DMS53 treated with DMSO at 0.1 percent for 48 hours (cell line): ENCODE measurements around the gene ATRIP.
"Not testable (repeated sequence)": the region's sequence is repeated elsewhere in the genome, so short reads cannot be mapped to it uniquely, and the experiment has no call there.

Source experiments
- DNase-seq: peaks from one replicate; lab custom pipeline; 2025; ENCODE audit not compliant: unreplicated experiment; lab: John Stamatoyannopoulos, UW

Gene ATRIP

DNA sequence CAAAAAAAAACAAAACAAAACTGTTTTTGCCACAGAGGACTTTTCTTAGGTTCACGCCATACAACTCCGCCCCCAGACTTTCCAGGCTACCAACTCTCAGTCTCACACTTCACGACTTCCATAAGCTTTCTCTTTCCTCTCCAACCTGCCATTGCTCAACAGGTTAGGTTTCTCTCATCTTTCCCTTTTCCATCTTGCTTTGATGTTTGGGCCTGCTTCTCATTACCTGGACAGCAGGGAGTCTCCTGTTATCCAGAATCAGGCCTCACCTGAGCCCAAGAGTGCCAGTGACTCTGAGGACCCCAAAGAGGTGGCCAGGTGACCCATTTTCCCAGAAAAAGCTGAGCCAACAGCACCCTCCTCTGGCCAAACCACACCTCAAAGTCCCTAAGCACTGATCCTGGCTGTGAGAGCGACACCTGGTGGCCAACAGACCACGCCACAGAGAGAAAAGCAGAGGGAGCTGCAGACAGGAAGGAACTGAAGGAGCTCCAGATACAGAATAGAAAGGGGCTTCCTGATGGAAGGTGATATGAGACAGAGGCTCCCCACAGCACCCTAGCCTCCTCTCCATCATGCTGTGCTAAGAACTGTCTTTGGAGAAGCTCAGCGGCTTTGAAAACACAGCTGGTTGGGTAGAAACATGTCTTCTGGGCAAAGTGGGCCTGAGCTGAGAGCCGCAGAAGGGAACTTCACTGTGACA is 10.6 kb upstream of the ATRIP start:
- peak; percentile 17 for DNase-seq

DNA sequence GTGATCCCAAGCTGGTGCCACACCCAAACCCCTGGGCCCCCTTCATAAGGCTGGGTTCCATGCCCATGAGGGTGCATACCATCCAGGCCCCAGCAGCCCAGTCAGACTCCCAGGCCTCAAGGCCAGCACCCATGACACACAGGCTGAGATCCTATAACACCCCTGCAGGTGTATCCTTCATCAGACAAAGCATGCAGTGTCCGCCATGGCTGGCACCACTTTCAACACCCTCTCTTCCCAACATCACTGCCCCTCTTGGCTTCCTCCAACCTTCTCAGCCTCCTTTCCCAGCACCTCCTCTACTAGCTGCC is 10.1 kb upstream of the ATRIP start:
- no peak for DNase-seq

DNA sequence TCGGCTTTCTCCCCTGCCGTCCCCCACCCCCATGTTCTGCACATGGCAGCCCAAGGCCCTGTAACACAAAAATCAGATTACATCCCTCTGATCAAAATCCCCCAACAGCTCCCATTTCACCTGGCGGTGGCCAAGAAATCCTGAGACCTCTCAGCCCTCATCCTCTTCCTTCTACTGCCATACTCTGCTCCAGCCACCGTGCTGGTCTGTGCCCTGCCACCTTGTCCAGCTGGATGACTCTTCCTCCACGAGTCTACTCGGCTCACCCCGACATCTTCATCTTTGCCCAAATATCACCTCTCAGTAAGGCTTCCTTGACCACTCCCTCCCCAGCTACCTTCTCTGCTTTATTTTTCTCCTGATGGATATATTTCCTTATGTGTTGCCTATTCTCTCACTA is 9.7 kb upstream of the ATRIP start:
- DNase-seq, result no peak

DNA sequence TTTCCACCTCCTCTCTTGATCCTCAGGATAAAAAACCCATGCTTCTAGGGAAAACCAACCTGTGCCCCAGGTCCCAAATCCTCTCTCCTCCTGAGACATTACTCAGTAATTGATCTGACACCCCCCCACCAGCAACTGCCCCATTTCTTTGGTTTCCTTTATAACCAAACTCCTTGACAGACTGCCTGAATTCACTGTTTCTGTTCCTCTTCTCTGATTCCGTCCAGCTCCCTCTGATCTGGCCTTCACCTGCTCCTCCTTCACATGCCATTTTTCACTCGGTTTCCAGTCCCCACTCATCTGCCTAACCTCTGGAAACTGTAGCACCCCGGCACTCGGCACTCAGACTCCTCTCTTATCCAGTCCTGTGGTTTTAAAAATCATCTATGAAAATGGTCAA is 8.7 kb upstream of the ATRIP start:
- no peak for DNase-seq

DNA sequence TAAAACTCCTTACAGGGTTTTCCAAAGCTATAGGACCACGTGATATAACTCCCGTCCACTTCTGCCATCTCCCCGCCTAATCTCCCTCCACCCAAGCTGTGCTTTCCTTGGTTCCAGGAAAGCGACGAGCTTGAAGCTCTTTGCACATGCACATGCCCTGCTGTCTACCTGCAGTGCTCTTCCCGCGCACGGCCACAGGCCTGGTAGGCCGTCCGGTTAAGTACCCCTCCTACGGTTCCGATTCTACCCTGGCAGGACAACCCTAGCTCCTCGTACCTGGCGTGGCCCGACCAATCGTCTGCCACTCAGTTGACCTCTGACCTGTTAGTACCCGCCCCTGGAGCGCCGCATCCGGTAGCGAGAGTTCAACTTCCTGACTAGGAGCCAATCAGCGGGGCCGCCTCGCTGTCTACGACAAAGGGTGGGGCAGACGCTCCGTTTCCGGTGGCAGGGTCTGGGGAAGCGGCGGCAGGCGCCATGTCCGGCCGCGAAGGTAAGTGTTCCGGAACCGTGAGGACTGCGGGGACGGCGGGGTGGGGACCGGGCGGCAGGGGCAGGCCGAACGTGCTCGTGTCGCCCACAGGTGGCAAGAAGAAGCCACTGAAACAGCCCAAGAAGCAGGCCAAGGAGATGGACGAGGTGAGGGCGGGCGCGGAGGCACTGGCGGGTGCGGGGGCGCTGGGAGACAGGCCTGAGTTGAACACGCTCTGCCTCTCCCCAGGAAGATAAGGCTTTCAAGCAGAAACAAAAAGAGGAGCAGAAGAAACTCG is 6.5 kb upstream of the ATRIP start, which contains the start of the genes CCDC51 and TMA7:
Gene CCDC51 (minus strand): TSS at position 300 of the 770 bp plus-strand sequence. CDS start 4,991 bp downstream, outside the sequence.
Gene TMA7 (plus strand): TSS at position 438 of the 770 bp plus-strand sequence. CDS start 40 bp downstream, at position 478.
- peak; percentile 61 for DNase-seq

DNA sequence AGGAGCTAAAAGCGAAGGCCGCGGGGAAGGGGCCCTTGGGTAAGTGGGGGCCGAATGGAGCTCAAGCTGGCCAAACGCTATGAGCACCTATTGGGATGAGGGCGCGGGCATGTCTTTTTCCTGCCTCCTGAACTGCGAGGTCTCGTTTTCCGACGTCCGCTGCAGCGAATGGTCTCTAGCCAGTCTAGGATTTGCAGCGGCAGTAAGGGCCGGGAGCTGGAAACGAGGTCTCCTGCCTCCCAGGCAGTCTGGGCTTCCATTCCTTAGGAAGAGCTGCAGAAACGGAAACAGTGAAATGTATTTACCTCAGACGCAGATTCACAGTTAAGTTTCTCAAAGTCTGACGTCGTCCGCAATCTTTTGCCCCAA is 6.0 kb upstream of the ATRIP start:
- DNase-seq, result no peak

DNA sequence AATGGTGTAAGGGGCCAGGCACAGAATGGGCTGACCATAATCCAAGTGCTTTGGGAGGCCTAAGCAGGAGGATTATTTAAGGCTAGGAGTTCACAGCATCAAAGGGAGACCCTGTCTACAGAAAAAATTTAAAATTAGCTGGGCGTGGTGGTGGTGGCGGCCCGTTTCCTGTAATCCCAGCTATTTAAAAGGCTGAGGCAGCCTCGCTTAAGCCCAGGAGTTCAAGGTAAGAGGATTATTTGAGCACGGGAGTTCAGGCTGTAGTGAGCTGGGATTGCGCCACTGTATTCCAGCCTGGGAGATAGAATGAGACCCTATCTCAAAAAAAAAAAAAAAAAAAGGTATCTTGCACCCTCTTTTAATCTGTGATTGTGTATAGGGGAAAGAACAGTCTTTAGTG is 4.6 kb upstream of the ATRIP start:
- DNase-seq, result no peak

DNA sequence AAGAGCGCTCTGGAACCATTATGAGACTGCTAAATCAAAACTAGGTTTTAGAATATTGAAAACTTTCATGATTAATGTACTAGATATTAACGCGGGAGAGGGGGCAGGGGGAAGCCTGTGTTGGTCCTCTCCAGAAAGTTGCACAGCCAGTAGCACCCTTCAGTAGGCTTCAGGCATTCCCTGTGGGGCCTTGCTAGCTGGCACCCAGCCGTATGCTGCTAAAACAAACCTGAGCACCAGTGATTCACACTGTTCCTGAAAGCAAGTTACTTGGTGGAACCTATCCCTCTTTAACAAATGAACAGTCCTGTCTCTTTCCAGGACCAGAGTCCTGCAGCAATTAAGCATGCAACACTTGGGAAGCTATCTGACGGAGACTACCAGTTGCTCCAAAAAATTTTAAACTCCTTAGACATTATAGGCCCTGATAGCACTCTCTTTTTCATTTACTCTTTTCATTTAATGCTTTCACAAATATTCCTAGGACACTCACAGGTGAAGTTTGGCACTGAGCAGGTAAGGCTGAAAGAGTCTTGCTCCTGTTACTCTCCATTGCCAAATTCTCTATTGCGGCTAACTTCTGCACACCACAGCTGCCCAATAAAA is 1.2 kb upstream of the ATRIP start:
- DNase-seq, result no peak

DNA sequence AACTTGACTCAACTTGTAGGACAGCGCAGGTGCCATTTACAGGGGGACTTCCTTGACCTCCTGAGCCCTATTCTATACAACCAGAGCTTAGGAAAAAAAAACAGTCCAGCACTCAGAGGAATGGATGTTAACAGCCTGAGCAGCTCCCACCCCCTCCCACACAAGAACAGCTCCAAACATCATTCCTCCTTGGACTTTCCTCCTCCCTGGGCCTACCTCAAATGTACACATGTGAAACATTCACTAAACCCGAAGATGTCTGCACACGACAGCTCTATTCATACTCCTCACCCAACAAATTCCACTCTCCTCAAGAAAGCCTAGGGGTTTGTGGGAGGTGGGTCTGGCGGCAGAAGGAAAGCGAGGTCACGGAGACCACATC is 503 bp upstream of the ATRIP start:
- no peak for DNase-seq

DNA sequence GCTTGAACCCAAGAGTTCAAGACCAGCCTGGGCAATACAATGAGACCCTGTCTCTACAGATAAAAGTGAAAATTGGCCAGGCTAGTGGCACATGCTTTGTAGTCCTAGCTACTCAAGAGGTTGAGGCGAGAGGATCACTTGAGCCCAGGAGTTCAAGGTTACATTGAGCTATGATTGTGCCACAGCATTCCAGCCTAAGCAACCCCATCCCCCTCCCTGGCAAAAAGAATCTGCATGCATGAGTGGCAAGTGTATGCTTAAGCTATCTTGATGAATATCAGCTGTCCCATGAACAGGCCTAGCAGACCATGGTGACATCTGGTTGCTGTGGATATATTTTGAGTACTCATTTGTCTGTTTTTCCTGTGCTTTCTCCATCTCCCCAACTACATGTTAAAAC is 4.7 kb downstream of the ATRIP start:
- peak; percentile 26 for DNase-seq

DNA sequence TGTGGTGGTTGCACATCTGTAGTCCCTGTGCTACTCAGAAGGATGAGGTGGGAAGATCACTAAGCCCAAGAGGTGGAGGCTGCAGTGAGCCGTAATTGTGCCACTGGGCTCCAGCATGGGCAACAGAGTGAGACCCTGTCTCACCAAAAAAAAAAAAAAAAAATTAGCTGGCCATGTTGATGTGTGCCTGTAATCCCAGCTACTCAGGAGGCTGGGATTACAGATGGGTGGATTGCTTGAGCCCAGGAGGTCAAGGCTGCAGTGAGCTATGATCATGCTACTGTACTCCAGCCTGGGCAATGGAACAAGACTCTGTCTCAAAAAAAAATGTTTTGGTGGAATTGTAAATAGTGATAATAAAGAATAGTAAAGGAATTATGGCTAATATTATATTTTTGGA is 9.9 kb downstream of the ATRIP start:
- DNase-seq, result no peak

DNA sequence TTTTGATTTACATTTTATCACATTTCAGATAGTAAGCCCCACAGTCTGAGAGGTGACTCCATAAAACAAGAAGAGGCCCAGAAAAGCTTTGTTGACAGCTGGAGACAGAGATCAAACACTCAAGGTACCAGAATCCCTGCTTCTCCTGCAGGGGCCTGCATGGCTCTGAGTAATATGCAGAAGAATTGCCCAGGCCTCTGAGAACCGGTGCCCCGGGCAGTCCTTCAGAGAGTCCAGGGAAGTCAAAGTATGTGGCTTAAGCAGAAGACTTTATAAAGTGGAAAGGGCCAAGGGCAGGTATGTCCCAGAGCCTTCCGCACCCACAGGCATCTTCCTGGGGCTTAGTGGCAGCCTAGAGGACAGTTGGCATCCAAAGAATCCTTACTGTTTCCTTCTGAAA is 12.8 kb downstream of the ATRIP start:
- DNase-seq, result no peak

DNA sequence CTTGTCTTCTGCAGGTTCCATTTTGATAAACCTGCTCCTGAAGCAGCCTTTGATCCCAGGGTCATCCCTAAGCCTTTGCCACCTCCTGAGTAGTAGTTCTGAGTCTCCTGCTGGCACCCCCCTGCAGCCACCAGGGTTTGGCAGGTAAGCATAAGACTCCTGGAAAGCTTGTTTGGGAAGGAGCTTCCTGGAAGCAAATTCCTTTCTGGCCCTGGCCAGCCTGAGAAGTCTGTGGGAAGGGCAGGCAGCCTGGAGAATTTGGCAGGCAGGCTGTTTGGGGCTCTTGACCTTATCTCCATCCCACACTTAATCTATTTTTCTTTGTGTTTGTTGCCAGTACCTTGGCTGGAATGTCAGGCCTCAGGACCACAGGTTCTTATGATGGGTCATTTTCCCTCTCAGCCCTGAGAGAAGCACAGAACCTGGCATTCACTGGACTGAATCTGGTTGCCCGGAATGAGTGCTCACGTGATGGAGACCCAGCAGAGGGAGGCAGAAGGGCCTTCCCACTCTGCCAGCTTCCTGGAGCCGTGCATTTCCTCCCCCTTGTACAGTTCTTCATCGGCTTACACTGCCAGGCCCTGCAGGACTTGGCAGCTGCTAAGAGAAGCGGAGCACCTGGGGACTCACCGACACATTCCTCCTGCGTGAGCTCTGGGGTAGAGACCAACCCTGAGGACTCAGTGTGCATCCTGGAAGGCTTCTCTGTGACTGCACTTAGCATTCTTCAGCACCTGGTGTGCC is 13.4 kb downstream of the ATRIP start:
- no peak for DNase-seq

DNA sequence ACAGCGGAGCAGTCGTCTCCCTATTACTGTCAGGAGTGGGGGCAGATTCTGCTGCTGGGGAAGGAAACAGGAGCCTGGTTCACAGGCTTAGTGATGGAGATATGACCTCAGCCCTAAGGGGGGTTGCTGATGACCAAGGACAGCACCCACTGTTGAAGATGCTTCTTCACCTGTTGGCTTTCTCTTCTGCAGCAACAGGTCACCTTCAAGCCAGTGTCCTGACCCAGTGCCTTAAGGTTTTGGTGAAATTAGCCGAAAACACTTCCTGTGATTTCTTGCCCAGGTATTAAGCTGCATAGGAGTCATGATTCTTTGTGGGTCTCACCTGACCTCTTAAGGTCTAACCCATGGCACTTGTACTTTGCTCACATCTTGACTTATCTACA is 14.0 kb downstream of the ATRIP start:
- no peak for DNase-seq

DNA sequence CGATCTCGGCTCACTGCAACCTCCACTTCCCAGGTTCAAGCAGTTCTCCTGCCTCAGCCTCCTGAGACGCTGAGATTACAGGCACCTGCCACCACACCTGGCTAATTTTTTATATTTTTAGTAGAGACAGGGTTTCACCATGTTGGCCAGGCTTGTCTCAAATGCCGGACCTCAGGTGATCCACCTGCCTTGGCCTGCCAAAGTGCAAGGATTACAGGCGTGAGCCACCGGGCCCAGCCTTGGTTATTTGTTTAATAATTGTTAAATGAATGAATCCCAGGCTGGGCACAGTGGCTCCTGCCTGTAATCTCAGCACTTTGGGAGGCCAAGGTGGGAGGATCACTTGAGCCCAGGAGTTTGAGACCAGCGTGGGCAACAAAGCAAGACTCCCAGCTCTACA is 15.2 kb downstream of the ATRIP start:
- not testable (repeated sequence) for DNase-seq

DNA sequence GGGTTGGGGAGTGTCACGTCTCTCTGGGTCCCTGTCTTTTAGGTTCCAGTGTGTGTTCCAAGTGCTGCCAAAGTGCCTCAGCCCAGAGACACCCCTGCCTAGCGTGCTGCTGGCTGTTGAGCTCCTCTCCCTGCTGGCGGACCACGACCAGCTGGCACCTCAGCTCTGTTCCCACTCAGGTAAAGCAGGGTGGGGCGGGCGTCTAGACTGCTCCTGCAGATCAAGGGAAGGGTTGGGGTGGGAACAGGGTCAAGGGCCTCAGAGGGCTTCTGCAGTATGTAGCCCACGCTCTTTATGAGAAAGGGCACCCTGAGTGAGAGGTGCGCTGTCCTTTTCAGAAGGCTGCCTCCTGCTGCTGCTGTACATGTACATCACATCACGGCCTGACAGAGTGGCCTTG is 17.2 kb downstream of the ATRIP start:
- DNase-seq, result no peak

DNA sequence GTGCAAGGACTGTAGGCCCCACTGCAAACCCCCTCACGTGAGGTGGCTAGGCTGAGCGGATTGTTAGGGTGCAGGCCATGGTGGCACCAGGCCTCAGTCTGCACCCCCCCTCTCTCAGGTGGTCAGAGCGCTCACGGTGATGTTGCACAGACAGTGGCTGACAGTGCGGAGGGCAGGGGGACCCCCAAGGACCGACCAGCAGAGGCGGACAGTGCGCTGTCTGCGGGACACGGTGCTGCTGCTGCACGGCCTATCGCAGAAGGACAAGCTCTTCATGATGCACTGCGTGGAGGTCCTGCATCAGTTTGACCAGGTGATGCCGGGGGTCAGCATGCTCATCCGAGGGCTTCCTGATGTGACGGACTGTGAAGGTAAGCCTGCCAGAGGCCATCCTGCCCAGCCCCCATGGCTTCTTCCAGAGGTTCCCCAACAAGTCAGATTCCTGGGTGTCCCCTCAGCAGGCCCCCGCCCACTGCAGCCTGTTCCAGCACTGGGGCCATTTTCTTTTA is 18.2 kb downstream of the ATRIP start:
- no peak for DNase-seq

DNA sequence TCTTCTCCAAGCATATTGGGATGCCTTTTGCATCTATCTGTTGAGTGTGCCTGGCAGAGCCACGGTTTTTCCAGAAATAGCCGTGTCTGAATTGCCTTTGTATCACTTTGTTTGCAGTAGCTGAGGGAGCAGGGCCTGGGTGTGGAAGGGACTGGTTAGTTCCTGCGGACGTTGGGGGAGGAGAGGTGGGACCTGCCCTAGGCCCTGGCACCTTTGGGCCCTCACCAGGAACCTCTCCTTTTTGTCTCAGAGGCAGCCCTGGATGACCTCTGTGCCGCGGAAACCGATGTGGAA is 18.6 kb downstream of the ATRIP start:
- DNase-seq, result no peak

DNA sequence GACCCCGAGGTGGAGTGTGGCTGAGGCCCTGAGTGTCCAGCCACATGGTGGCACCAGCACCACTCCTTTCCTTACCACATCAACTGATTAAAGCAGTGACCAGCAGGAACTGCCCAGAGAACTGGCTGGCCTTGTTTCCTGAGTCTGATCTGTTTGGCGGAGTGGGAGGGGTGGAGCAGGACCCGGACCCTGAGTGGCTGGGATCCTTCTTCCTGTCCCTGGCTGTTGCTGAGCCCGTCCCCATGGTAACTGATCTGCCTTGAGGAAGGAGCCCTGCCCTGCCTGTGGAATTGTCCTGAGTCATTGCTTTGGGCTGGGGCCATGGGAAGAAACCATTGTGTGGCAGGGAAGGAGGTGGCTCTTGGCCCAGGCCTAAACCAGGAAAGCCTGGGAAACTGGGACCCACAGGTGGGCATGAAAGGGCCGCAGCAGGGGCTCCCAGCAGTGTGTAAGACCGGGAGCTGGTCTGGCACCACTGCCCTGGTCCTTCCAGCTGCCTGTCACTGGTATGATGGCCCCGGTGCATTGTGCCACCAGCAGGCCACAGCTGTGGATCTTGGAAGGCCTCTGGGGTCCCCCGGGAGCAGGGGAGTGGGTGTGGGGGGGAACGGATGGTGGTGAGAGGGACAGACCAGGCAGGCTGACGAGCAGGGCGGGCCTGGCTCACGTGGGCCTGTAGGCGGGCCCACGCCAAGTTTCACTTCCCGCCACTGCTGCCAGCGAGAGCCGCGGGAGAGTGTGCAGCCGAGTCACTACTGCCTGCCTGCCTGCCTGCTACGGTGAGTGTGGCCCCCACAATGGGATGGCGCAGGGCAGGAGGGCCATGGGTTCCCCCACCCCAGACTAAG is 19.2 kb downstream of the ATRIP start:
- DNase-seq, result peak; percentile 80

DNA sequence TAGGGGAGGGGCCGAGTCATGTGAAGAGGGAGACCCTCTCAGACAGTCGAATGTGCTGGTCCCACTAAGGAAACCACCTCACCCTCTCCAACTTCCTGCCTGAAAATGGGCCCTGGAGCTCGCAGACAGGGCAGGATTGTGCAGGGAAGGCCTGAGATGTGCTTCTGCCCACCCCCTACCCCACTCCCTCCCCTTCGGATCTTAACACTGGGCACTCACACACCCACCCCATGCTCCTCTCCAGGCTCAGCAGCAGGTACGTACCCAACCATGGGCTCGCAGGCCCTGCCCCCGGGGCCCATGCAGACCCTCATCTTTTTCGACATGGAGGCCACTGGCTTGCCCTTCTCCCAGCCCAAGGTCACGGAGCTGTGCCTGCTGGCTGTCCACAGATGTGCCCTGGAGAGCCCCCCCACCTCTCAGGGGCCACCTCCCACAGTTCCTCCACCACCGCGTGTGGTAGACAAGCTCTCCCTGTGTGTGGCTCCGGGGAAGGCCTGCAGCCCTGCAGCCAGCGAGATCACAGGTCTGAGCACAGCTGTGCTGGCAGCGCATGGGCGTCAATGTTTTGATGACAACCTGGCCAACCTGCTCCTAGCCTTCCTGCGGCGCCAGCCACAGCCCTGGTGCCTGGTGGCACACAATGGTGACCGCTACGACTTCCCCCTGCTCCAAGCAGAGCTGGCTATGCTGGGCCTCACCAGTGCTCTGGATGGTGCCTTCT is 20.0 kb downstream of the ATRIP start:
- DNase-seq, result no peak
